Breast epithelium (tissue), 4 donors: ENCODE results near the gene ELAC1. TPM values are rescaled to one million over a fixed set of nuclear protein-coding genes. Genes with fewer than 3 reads are reported as not detected.

Experiments used
- DNase-seq, 2 donors: peaks; one replicate each; pipeline ENCODE4 v3.0.0-alpha.2; 2019; ENCODE audit warnings: low spot score in 2 of 2
- H3K27ac ChIP-seq, 2 donors: fragments of 200-600 bp; sonication (generic) in 1 of 2; one replicate each; pipeline ENCODE4 v1.5.1; 2016 to 2019; ENCODE audit warnings: mild to moderate bottlenecking in 1 of 2
- H3K27me3 ChIP-seq, 2 donors: fragments of 200-600 bp; sonication (generic) in 1 of 2; one replicate each; pipeline versions ENCODE4 v1.5.1 to v1.6.0; 2017 to 2019; ENCODE audit warnings: control low read depth in 1 of 2, mild to moderate bottlenecking in 1 of 2
- H3K36me3 ChIP-seq: fragments of 200-600 bp; one replicate; pipeline ENCODE4 v1.5.1; 2019
- H3K4me1 ChIP-seq, 2 donors: fragments of 200-600 bp; sonication (generic); one replicate each; pipeline ENCODE4 v1.5.1; 2016 to 2019; ENCODE audit warnings: control low read depth in 1 of 2
- H3K4me3 ChIP-seq, 3 donors: fragments of 200-600 bp; sonication (generic); 1 replicate in 2 of 3; 2 replicates in 1 of 3; pipeline ENCODE4 v1.5.1; 2016 to 2019; ENCODE audit warnings: mild to moderate bottlenecking in 3 of 3, moderate library complexity in 2 of 3
- H3K9me3 ChIP-seq, 2 donors: fragments of 200-600 bp; sonication (generic) in 1 of 2; one replicate each; pipeline ENCODE4 v1.5.1; 2016 to 2019; ENCODE audit warnings: control low read depth in 1 of 2
- POLR2A ChIP-seq: fragments of 450-650 bp; IDR thresholded peaks from one replicate; pipeline ENCODE4 v1.6.1; 2016; ENCODE audit warnings: antibody characterized with exemption, mild to moderate bottlenecking, moderate library complexity
- POLR2AphosphoS5 ChIP-seq, 3 donors: sonication (generic); formaldehyde crosslinking; IDR thresholded peaks; one replicate each; pipeline ENCODE4 v1.6.1; 2017; ENCODE audit warnings: antibody characterized with exemption in 3 of 3
- intact Hi-C: fragments of 100-400 bp; cut with DNase I; formaldehyde crosslinking; loops from one replicate; pipeline ENCODE4 v1.15.1; 2023; ENCODE audit warnings: low total_unique reads
- total RNA-seq, 3 donors: library from RNA; depleted of rRNA; stranded (reverse); fragments of >200 nt; gene quantifications; one replicate each; pipeline ENCODE4 v1.1.0, GENCODE V29; 2016
- TF ChIP-seq, protein P1 (sequence below), 3 donors: fragments of 450-650 bp; IDR thresholded peaks; one replicate each; pipeline ENCODE4 v1.5.1; 2016 to 2017; ENCODE audit warnings: antibody characterized with exemption in 3 of 3, mild to moderate bottlenecking in 3 of 3, moderate library complexity in 3 of 3

The ELAC1 gene
- total RNA-seq, 3 donors from 2014 or later = 4.8 to 6.9 (median 5.8) TPM

DNA sequence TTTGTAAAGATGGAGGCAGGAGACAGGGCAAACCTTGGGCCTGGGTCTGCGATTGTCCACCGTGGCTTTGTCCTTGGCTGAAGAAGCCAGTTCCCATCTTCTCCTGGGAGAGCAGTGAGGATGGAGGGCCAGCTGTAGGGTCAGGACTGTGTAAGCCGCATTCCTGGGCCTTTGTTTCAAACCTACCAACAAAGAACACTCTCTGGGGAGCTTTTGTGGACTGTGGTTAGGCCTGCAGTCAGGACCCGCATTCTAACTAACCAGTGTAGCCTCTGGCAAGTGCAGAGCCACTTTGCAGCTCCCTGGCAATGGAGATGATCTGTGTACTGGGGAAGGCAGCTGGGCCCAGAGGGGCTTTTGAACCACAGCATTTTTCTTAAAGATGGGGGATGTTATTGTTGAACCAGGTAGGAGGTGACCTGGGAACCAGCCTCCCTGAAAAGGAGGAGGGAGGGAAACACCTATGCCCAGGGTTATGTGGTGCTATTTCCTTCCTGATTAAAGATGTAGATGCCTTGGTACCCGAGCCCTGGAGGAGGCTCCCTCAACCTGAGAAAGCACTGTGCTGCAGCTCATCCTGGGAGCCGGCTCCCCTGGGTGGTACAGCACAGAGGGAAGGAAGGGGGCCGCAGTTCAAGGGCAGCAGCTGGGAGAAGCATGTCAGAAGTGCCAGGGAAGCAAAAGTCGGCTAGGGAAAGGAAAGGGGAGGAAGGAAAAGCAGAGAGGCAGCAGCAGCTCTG, 49.5 kb downstream of the ELAC1 start:
- Histone ChIP-seq H3K36me3 (no peaks in the 10 kb centered on the region), H3K9me3 (no peaks in the 10 kb centered on the region), H3K4me3 (no peak overlapping the region), H3K27ac (no peak overlapping the region), H3K4me1 (no peaks in the 10 kb centered on the region), H3K27me3 (no peaks in the 10 kb centered on the region)
- intact Hi-C loops = no loop called here
- TF ChIP-seq, protein P1, sequence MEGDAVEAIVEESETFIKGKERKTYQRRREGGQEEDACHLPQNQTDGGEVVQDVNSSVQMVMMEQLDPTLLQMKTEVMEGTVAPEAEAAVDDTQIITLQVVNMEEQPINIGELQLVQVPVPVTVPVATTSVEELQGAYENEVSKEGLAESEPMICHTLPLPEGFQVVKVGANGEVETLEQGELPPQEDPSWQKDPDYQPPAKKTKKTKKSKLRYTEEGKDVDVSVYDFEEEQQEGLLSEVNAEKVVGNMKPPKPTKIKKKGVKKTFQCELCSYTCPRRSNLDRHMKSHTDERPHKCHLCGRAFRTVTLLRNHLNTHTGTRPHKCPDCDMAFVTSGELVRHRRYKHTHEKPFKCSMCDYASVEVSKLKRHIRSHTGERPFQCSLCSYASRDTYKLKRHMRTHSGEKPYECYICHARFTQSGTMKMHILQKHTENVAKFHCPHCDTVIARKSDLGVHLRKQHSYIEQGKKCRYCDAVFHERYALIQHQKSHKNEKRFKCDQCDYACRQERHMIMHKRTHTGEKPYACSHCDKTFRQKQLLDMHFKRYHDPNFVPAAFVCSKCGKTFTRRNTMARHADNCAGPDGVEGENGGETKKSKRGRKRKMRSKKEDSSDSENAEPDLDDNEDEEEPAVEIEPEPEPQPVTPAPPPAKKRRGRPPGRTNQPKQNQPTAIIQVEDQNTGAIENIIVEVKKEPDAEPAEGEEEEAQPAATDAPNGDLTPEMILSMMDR (IDR thresholded peaks at IDR 0.05) = no peak
- TF ChIP-seq POLR2AphosphoS5 (IDR thresholded peaks at IDR 0.05) = no peak
- no peak for TF ChIP-seq POLR2A
- no peak for DNase-seq

DNA sequence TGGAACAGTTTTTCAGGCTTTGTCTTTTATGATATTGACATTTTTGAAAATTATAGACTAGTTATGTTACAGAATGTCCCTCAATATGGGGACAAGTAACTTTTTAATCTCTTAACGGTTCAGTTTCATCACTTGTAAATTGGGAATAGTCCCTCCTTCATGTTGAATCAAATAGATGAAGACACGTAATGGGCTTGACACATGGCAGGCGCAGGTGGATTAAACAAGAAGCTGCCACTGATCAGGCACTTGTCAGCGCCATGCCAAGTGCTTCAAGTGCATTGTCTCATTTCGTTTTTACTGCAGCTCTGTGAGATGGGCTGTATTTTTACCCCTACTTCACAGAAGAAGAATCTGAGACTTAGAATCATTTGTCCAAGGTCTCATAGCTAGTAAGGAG, 52.7 kb downstream of the ELAC1 start:
- TF ChIP-seq POLR2AphosphoS5 (IDR thresholded peaks at IDR 0.05) (no peak), POLR2A (no peak)
- TF ChIP-seq, protein P1 (IDR thresholded peaks at IDR 0.05) = no peak
- H3K27me3 ChIP-seq = no peaks in the 10 kb centered on the region
- DNase-seq = no peak
- H3K36me3 ChIP-seq = no peaks in the 10 kb centered on the region
- H3K9me3 ChIP-seq = no peaks in the 10 kb centered on the region
- no peaks in the 10 kb centered on the region for H3K4me1 ChIP-seq
- H3K4me3 ChIP-seq = no peak overlapping the region
- H3K27ac ChIP-seq = no peak overlapping the region
- intact Hi-C loops = no loop called here

DNA sequence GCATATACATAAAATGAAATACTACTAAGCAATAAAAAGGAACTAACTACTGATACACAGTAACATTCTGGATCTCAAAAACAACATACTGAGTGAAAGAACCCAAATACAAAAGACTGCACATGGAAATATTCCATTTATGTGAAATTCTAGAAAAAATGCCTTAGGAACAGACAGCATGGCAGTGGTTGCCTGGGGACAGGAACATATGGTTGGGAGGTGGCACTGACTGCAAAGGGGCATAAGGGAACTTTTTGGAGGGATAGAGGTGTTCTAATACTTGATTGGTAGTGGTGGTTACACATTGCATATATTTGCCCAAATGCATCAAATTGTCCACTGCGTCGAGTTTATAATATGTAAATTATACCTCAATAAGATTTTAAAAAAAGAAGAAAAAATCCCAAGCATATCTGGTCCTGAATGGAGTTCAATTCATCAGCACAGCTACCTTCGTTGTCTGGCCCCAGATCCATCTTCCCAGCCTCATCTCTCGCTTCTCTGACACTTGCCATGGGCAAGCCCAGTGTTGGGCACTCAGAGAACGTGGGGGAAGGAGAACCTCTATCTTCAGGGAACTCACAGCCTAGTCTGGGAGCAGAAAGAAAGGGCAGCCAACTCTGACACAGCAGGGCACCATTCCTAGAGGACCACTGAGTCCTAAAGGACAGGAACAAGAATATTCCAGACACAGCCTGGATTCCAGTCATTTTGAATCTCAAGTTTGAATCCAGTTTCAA, 53.6 kb downstream of the ELAC1 start:
- no peaks in the 10 kb centered on the region for H3K36me3 ChIP-seq
- no peak for TF ChIP-seq POLR2A
- TF ChIP-seq, protein P1 (IDR thresholded peaks at IDR 0.05) = no peak
- TF ChIP-seq POLR2AphosphoS5 (IDR thresholded peaks at IDR 0.05) = no peak
- no peak overlapping the region for H3K27ac ChIP-seq
- H3K9me3 ChIP-seq = no peaks in the 10 kb centered on the region
- no peak for DNase-seq
- intact Hi-C loops = no loop called here
- no peaks in the 10 kb centered on the region for H3K4me1 ChIP-seq
- H3K4me3 ChIP-seq = no peak overlapping the region
- no peaks in the 10 kb centered on the region for H3K27me3 ChIP-seq

DNA sequence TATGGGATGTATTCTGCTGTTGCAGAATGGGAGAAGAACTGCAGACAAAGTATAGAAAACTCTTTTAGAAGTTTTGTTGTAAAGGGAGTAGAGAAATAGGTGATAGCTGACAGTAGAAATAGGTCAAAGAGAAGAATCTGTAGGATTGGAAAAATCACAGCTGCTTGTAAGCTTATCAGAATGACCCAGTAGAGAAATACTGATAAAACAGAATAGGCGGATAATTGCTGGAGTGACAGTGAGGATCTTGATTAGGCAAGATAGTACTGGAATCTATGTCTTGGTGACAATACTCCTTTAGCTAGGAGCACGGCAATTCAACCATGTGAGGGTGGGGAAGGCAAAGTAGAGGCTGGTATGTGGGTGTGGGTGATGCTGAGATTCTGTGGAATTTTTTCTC, 57.7 kb downstream of the ELAC1 start:
- Histone ChIP-seq H3K27ac (no peak overlapping the region), H3K4me3 (no peak overlapping the region), H3K4me1 (no peaks in the 10 kb centered on the region), H3K27me3 (no peaks in the 10 kb centered on the region), H3K9me3 (no peaks in the 10 kb centered on the region), H3K36me3 (no peaks in the 10 kb centered on the region)
- TF ChIP-seq POLR2AphosphoS5 (IDR thresholded peaks at IDR 0.05) (no peak), POLR2A (no peak)
- TF ChIP-seq, protein P1 (IDR thresholded peaks at IDR 0.05) = no peak
- intact Hi-C loops = no loop called here
- DNase-seq = no peak

DNA sequence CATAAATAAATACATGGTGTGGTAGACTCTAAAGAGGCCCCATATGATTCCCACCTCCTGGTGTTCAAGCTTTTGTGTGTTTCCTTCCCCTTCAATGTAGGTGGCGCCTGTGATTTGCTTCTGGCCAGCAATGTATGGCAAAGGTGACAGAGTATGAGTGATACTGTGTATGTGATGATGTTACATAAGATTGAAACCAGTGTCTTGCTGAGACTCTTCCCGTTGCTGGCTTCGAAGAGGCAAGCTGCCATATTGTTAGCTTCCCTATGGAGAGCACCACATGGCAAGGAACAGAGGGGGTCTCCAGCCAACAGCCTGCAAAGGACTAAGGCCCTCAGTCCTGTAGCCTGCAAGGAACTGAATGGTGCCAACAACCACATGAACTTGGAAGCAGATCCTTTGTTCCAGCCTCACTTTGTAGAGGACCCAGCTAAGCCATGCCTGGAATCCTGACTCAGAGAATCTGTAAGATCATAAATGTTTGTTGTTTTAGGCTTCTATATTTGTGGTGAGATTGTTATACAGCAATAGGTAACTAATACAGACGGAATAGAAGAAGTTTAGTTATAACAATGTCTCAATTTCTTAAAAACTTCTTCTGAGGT, 60.5 kb downstream of the ELAC1 start:
- DNase-seq = no peak
- intact Hi-C loops = no loop called here
- H3K36me3 ChIP-seq = no peaks in the 10 kb centered on the region

More for the DNA sequence above, 60.5 kb downstream of the ELAC1 start:
- TF ChIP-seq, protein P1 (IDR thresholded peaks at IDR 0.05) = no peak
- no peak for TF ChIP-seq POLR2AphosphoS5 (IDR thresholded peaks at IDR 0.05)
- no peak for TF ChIP-seq POLR2A
- Histone ChIP-seq H3K27ac (peak overlapping the region in 1 of 2 donors; percentile 100), H3K27me3 (no peaks in the 10 kb centered on the region), H3K4me3 (peak overlapping the region in 1 of 3 donors; percentile 15), H3K9me3 (no peaks in the 10 kb centered on the region), H3K4me1 (no peaks in the 10 kb centered on the region)
